HepG2 (cell line): ENCODE data around the gene MBIP. TPM values are rescaled to one million over a fixed set of nuclear protein-coding genes. Genes with fewer than 3 reads are reported as not detected.
A peak's percentile ranks its signal among the peaks of the same experiment; 100 is the strongest.

Source experiments
- ATAC-seq: fragments of 200-7000 bp; cut with Tn5 transposase; 3 replicates; pipeline ENCODE4 v1.9.1; 2020; ENCODE audit warnings: mild to moderate bottlenecking, moderate library complexity
- BruUV-seq: library from RNA; stranded (reverse); fragments of 400-500 nt; replicated peaks from 2 replicates; lab custom pipeline; 2021; lab: Mats Ljungman, UMichigan
- CTCF ChIA-PET: fragments of 300-600 bp; formaldehyde crosslinking; extraction: SDS; loops from one replicate; lab custom pipeline; 2021; ENCODE audit warnings: low total read pairs, inconsistent platforms, low intra/inter-chr PET ratio; lab: Yijun Ruan, JAX
- POLR2A ChIA-PET: fragments of 350-600 bp; sonication (Branson Sonifier 250); formaldehyde crosslinking; loops from one replicate; lab custom pipeline; 2020; ENCODE audit warnings: antibody characterized with exemption, inconsistent platforms; lab: Yijun Ruan, JAX
- DNase-seq: peaks from one replicate; pipeline ENCODE4 v3.0.0-alpha.2; 2015; ENCODE audit warnings: low spot score
- FAIRE-seq: peaks from 3 replicates; lab custom pipeline; 2011; peaks lifted over from hg19 to GRCh38; lab: Jason Lieb, UNC
- H2AFZ ChIP-seq: one replicate; pipeline ENCODE4 v1.6.1; 2011; ENCODE audit warnings: low read length, inconsistent platforms
- H3K27ac ChIP-seq: fragments of 300-600 bp; 3 replicates; pipeline ENCODE4 v1.8.0; 2011; ENCODE audit warnings: mixed run types, mild to moderate bottlenecking, mixed read lengths, low read length, inconsistent platforms; ENCODE audit not compliant: insufficient read depth; ENCODE audit errors: extremely low read length
- H3K27me3 ChIP-seq, 2 experiments: fragments of 200-600 bp in 1 of 2; 2 replicates in 1 of 2; 3 replicates in 1 of 2; pipeline versions ENCODE4 v1.6.0 to v1.8.0; 2011; ENCODE audit warnings: low read length in 2 of 2, mild to moderate bottlenecking in 2 of 2, moderate library complexity in 2 of 2, inconsistent platforms in 1 of 2; ENCODE audit not compliant: insufficient read depth in 2 of 2, control insufficient read depth in 1 of 2
- H3K36me3 ChIP-seq, 2 experiments: fragments of 200-600 bp in 1 of 2; replicated peaks in 1 of 2; 2 replicates in 1 of 2; 3 replicates in 1 of 2; pipeline versions ENCODE4 v1.5.1 to v1.8.0; 2011; ENCODE audit warnings: low read length in 2 of 2, inconsistent platforms in 1 of 2; ENCODE audit not compliant: insufficient read depth in 2 of 2, control insufficient read depth in 1 of 2
- H3K4me1 ChIP-seq: 2 replicates; pipeline ENCODE4 v1.5.1; 2012; ENCODE audit warnings: low read length, inconsistent platforms; ENCODE audit not compliant: insufficient read depth
- H3K4me2 ChIP-seq: 2 replicates; pipeline ENCODE4 v1.6.0; 2011; ENCODE audit warnings: low read depth, low read length, inconsistent platforms
- H3K4me3 ChIP-seq, 3 experiments: fragments of 200-600 bp in 1 of 3; sonication (generic), shearing (Covaris generic) in 1 of 3; replicated peaks in 1 of 3; 2 replicates each; pipeline ENCODE4 v1.5.1; 2011 to 2016; ENCODE audit warnings: low read length in 3 of 3, inconsistent platforms in 2 of 3, low read depth in 2 of 3, mild to moderate bottlenecking in 2 of 3, control low read depth in 1 of 3, mixed read lengths in 1 of 3; ENCODE audit not compliant: insufficient read depth in 1 of 3
- H3K79me2 ChIP-seq: one replicate; pipeline ENCODE4 v1.6.1; 2011; ENCODE audit warnings: low read length, inconsistent platforms; ENCODE audit not compliant: insufficient read depth
- H3K9ac ChIP-seq: 2 replicates; pipeline ENCODE4 v1.6.0; 2011; ENCODE audit warnings: mild to moderate bottlenecking, low read depth, low read length, inconsistent platforms; ENCODE audit not compliant: insufficient read depth
- H3K9me3 ChIP-seq: 2 replicates; pipeline ENCODE4 v1.5.1; 2012; ENCODE audit warnings: mild to moderate bottlenecking, low read length
- H4K20me1 ChIP-seq: 2 replicates; pipeline ENCODE4 v1.6.0; 2011; ENCODE audit warnings: inconsistent platforms, mild to moderate bottlenecking, low read length, moderate library complexity; ENCODE audit not compliant: insufficient read depth
- GATA4 ChIP-seq: sonication (generic); IDR thresholded peaks from 2 replicates; pipeline ENCODE4 v1.6.1; 2016; ENCODE audit warnings: antibody characterized with exemption, low read depth, borderline replicate concordance
- PBX2 ChIP-seq: IDR thresholded peaks from 2 replicates; pipeline ENCODE4 v1.6.1; 2016; ENCODE audit warnings: control low read depth
- PPARG ChIP-seq: conservative IDR thresholded peaks from 2 replicates; pipeline ENCODE4 v1.6.1; 2016; ENCODE audit warnings: missing biosample characterization, missing genetic modification reagents
- REL ChIP-seq: sonication (generic); formaldehyde crosslinking; conservative IDR thresholded peaks from 2 replicates; pipeline ENCODE4 v1.8.0; 2022; ENCODE audit warnings: mild to moderate bottlenecking, missing genetic modification reagents, moderate library complexity
- SAP130 ChIP-seq: IDR thresholded peaks from 2 replicates; pipeline ENCODE4 v1.6.1; 2016; ENCODE audit warnings: low read depth
- ZNF234 ChIP-seq: sonication (generic); formaldehyde crosslinking; conservative IDR thresholded peaks from 2 replicates; pipeline ENCODE4 v1.5.1; 2020; ENCODE audit warnings: mild to moderate bottlenecking, missing genetic modification reagents
- ZNF382 ChIP-seq: sonication (generic); formaldehyde crosslinking; IDR thresholded peaks from 2 replicates; pipeline ENCODE4 v1.5.0; 2020; ENCODE audit warnings: missing genetic modification reagents, mild to moderate bottlenecking, borderline replicate concordance
- ZNF407 ChIP-seq: sonication (generic); formaldehyde crosslinking; IDR thresholded peaks from one replicate; pipeline ENCODE4 v1.5.1; 2020; ENCODE audit warnings: mild to moderate bottlenecking, missing genetic modification reagents; ENCODE audit errors: not compliant biosample characterization
- WGBS: methylation state at CpG from one replicate; pipeline ENCODE4 v1.1.6; 2017; ENCODE audit warnings: low lambda C conversion rate; 5-methylcytosine and 5-hydroxymethylcytosine counted together
- in situ Hi-C: cut with HindIII; loops from 2 replicates; pipeline ENCODE4 v1.10.0; 2017; ENCODE audit warnings: low pct_unique_long_range_greater_than_20kb; ENCODE audit not compliant: extremely low pct_ligation_motif_present
- intact Hi-C: fragments of 100-400 bp; cut with micrococcal nuclease; formaldehyde crosslinking; loops from one replicate; pipeline ENCODE4 v1.10.0; 2022; ENCODE audit not compliant: unreplicated experiment
- polyA plus RNA-seq, 8 experiments: library from polyadenylated mRNA; depleted of rRNA in 3 of 8; stranded (reverse) in 7 of 8; unstranded in 1 of 8; fragments of >200 nt; fragmentation: Illumina TruSeq in 4 of 8; extraction: Trizol in 4 of 8; gene quantifications; 2 replicates each; pipeline versions ENCODE4 v1.2.1 to v1.2.3, GENCODE V29; 2011 to 2016; ENCODE audit warnings: low read depth in 4 of 8, missing spikeins in 1 of 8, mixed read lengths in 1 of 8; ENCODE audit not compliant: insufficient read depth in 1 of 8
- total RNA-seq, 5 experiments: library from RNA; depleted of rRNA; stranded (reverse); fragments of >200 nt; fragmentation: Illumina TruSeq; extraction: Trizol; gene quantifications; 2 replicates each; pipeline ENCODE4 v1.2.3, GENCODE V29; 2016; ENCODE audit warnings: low read depth in 1 of 5
- TF ChIP-seq, protein P1 (sequence below): IDR thresholded peaks from 2 replicates; pipeline ENCODE4 v1.6.1; 2012; ENCODE audit warnings: low read length, improper control_type of control experiment
- TF ChIP-seq, protein P2 (sequence below): sonication (generic); formaldehyde crosslinking; IDR thresholded peaks from 2 replicates; pipeline ENCODE4 v1.4.0; 2020; ENCODE audit warnings: mild to moderate bottlenecking, missing genetic modification reagents

The MBIP gene
- total and polyA plus RNA-seq, 2 of the 13 experiments (the other 11 are each of a cell fraction or from before 2014, with no cell fraction given) = 48.1 to 48.6 TPM

DNA sequence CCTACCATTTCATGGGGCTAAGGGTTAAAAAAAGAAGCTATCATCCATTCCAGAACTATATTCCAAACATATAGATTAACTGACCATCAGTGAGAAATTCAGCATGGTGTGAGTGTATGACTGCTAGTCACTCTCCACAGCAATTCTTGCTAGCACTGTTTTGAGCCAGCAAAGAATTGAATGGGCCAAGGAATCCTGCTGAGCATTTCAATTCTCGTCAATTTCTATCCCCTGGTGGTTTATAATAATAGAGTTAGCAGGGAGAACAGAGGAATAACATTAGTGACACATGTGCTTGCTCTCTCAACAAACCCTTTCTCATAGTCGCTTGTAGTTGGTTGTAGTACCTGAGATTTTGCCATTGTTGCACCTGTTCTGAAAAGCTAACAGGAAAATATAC lies 7.2 kb downstream of the MBIP start:
- BruUV-seq = TSS peak; percentile 0
- peaks cover 37% of the 10 kb centered on the region for H3K79me2 ChIP-seq
- peaks cover 15% of the 10 kb centered on the region; the same call in 1 of the 2 replicates for H4K20me1 ChIP-seq
- H3K9ac ChIP-seq = no peak overlapping the region
- no peak overlapping the region for H3K4me2 ChIP-seq
- no peak overlapping the region for H2AFZ ChIP-seq
- H3K4me3 ChIP-seq = no peak overlapping the region
- no peak for DNase-seq
- no peak overlapping the region for H3K27ac ChIP-seq
- H3K9me3 ChIP-seq = no peaks in the 10 kb centered on the region
- intact Hi-C loops (no loop called here), in situ Hi-C loops (no loop called here)
- no peaks in the 10 kb centered on the region for H3K27me3 ChIP-seq
- peaks cover 26 to 49% of the 10 kb centered on the region in 2 experiments for H3K36me3 ChIP-seq
- ChIA-PET CTCF (no interaction called here), POLR2A (no interaction called here)
- 98% methylated on average over 2 of the region's 2 CpGs for WGBS
- FAIRE-seq = no peak
- peak; percentile 15; the same call in 1 of the 3 replicates for ATAC-seq
- H3K4me1 ChIP-seq = 0 out of 2 replicates have a peak, but pooled peaks cover 10% of the 10 kb centered on the region
- no peak for TF ChIP-seq ZNF234 (CRISPR knock-in tag)
- TF ChIP-seq REL (CRISPR knock-in tag) = no peak
- TF ChIP-seq, protein P1, sequence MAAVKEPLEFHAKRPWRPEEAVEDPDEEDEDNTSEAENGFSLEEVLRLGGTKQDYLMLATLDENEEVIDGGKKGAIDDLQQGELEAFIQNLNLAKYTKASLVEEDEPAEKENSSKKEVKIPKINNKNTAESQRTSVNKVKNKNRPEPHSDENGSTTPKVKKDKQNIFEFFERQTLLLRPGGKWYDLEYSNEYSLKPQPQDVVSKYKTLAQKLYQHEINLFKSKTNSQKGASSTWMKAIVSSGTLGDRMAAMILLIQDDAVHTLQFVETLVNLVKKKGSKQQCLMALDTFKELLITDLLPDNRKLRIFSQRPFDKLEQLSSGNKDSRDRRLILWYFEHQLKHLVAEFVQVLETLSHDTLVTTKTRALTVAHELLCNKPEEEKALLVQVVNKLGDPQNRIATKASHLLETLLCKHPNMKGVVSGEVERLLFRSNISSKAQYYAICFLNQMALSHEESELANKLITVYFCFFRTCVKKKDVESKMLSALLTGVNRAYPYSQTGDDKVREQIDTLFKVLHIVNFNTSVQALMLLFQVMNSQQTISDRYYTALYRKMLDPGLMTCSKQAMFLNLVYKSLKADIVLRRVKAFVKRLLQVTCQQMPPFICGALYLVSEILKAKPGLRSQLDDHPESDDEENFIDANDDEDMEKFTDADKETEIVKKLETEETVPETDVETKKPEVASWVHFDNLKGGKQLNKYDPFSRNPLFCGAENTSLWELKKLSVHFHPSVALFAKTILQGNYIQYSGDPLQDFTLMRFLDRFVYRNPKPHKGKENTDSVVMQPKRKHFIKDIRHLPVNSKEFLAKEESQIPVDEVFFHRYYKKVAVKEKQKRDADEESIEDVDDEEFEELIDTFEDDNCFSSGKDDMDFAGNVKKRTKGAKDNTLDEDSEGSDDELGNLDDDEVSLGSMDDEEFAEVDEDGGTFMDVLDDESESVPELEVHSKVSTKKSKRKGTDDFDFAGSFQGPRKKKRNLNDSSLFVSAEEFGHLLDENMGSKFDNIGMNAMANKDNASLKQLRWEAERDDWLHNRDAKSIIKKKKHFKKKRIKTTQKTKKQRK = no peak
- no peak for TF ChIP-seq PBX2 (CRISPR knock-in tag)
- no peak for TF ChIP-seq SAP130 (CRISPR knock-in tag)
- no peak for TF ChIP-seq ZNF382 (CRISPR knock-in tag)
- no peak for TF ChIP-seq GATA4
- TF ChIP-seq, protein P2, sequence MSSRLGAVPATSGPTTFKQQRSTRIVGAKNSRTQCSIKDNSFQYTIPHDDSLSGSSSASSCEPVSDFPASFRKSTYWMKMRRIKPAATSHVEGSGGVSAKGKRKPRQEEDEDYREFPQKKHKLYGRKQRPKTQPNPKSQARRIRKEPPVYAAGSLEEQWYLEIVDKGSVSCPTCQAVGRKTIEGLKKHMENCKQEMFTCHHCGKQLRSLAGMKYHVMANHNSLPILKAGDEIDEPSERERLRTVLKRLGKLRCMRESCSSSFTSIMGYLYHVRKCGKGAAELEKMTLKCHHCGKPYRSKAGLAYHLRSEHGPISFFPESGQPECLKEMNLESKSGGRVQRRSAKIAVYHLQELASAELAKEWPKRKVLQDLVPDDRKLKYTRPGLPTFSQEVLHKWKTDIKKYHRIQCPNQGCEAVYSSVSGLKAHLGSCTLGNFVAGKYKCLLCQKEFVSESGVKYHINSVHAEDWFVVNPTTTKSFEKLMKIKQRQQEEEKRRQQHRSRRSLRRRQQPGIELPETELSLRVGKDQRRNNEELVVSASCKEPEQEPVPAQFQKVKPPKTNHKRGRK (CRISPR knock-in tag) = no peak
- TF ChIP-seq PPARG (CRISPR knock-in tag) = no peak
- no peak for TF ChIP-seq ZNF407 (CRISPR knock-in tag)
